ENCODE measurements around the gene ZCCHC7. TPM values are rescaled to one million over a fixed set of nuclear protein-coding genes. Genes with fewer than 3 reads are reported as not detected.

ZCCHC7 gene
- total and polyA plus RNA-seq, 2 experiments from 2014 or later = 29.8 to 38.8 TPM

- H3K9me2 ChIP-seq (ENCODE audit: insufficient read depth) = no peaks in the 10 kb centered on the region
- H3K36me3 Mint-ChIP-seq (ENCODE audit: low read depth) = no peaks in the 10 kb centered on the region
- 0 out of 2 replicates have a peak overlapping the region, but pooled peaks have one; percentile 3 for H3K27ac ChIP-seq (ENCODE audit: low read depth)
- peaks cover 2% of the 10 kb centered on the region for H3K27me3 Mint-ChIP-seq (ENCODE audit: insufficient read depth, low read depth, poor library complexity)
- H3F3A ChIP-seq (replicated peaks; ENCODE audit: low read depth) = no peaks in the 10 kb centered on the region
- no peak for TF ChIP-seq JUNB (IDR thresholded peaks at IDR 0.05; ENCODE audit: unreplicated experiment)
- TF ChIP-seq ETS1 (IDR thresholded peaks at IDR 0.05) = no peak
- TF ChIP-seq ZNF114 (CRISPR knock-in tag; IDR thresholded peaks at IDR 0.05) = no peak
- TF ChIP-seq EZH2 (IDR thresholded peaks at IDR 0.05; ENCODE audit: low read depth, unreplicated experiment) = no peak
- no peak for TF ChIP-seq NANOG (IDR thresholded peaks at IDR 0.05; ENCODE audit: borderline replicate concordance)
- TF ChIP-seq EZH2phosphoT487 (IDR thresholded peaks at IDR 0.05; ENCODE audit: unreplicated experiment) = no peak
- TF ChIP-seq, protein P1, sequence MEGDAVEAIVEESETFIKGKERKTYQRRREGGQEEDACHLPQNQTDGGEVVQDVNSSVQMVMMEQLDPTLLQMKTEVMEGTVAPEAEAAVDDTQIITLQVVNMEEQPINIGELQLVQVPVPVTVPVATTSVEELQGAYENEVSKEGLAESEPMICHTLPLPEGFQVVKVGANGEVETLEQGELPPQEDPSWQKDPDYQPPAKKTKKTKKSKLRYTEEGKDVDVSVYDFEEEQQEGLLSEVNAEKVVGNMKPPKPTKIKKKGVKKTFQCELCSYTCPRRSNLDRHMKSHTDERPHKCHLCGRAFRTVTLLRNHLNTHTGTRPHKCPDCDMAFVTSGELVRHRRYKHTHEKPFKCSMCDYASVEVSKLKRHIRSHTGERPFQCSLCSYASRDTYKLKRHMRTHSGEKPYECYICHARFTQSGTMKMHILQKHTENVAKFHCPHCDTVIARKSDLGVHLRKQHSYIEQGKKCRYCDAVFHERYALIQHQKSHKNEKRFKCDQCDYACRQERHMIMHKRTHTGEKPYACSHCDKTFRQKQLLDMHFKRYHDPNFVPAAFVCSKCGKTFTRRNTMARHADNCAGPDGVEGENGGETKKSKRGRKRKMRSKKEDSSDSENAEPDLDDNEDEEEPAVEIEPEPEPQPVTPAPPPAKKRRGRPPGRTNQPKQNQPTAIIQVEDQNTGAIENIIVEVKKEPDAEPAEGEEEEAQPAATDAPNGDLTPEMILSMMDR (conservative IDR thresholded peaks at IDR 0.05; ENCODE audit: low read depth in 2 of 2) = no peak
- TF ChIP-seq CREB1 (CRISPR knock-in tag; IDR thresholded peaks at IDR 0.05; ENCODE audit: low read depth) = no peak
- TF ChIP-seq, protein P2, sequence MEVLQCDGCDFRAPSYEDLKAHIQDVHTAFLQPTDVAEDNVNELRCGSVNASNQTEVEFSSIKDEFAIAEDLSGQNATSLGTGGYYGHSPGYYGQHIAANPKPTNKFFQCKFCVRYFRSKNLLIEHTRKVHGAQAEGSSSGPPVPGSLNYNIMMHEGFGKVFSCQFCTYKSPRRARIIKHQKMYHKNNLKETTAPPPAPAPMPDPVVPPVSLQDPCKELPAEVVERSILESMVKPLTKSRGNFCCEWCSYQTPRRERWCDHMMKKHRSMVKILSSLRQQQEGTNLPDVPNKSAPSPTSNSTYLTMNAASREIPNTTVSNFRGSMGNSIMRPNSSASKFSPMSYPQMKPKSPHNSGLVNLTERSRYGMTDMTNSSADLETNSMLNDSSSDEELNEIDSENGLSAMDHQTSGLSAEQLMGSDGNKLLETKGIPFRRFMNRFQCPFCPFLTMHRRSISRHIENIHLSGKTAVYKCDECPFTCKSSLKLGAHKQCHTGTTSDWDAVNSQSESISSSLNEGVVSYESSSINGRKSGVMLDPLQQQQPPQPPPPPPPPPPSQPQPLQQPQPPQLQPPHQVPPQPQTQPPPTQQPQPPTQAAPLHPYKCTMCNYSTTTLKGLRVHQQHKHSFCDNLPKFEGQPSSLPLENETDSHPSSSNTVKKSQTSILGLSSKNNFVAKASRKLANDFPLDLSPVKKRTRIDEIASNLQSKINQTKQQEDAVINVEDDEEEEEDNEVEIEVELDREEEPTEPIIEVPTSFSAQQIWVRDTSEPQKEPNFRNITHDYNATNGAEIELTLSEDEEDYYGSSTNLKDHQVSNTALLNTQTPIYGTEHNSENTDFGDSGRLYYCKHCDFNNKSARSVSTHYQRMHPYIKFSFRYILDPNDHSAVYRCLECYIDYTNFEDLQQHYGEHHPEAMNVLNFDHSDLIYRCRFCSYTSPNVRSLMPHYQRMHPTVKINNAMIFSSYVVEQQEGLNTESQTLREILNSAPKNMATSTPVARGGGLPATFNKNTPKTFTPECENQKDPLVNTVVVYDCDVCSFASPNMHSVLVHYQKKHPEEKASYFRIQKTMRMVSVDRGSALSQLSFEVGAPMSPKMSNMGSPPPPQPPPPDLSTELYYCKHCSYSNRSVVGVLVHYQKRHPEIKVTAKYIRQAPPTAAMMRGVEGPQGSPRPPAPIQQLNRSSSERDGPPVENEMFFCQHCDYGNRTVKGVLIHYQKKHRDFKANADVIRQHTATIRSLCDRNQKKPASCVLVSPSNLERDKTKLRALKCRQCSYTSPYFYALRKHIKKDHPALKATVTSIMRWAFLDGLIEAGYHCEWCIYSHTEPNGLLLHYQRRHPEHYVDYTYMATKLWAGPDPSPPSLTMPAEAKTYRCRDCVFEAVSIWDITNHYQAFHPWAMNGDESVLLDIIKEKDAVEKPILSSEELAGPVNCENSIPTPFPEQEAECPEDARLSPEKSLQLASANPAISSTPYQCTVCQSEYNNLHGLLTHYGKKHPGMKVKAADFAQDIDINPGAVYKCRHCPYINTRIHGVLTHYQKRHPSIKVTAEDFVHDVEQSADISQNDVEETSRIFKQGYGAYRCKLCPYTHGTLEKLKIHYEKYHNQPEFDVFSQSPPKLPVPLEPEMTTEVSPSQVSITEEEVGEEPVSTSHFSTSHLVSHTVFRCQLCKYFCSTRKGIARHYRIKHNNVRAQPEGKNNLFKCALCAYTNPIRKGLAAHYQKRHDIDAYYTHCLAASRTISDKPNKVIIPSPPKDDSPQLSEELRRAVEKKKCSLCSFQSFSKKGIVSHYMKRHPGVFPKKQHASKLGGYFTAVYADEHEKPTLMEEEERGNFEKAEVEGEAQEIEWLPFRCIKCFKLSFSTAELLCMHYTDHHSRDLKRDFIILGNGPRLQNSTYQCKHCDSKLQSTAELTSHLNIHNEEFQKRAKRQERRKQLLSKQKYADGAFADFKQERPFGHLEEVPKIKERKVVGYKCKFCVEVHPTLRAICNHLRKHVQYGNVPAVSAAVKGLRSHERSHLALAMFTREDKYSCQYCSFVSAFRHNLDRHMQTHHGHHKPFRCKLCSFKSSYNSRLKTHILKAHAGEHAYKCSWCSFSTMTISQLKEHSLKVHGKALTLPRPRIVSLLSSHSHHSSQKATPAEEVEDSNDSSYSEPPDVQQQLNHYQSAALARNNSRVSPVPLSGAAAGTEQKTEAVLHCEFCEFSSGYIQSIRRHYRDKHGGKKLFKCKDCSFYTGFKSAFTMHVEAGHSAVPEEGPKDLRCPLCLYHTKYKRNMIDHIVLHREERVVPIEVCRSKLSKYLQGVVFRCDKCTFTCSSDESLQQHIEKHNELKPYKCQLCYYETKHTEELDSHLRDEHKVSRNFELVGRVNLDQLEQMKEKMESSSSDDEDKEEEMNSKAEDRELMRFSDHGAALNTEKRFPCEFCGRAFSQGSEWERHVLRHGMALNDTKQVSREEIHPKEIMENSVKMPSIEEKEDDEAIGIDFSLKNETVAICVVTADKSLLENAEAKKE (CRISPR knock-in tag; IDR thresholded peaks at IDR 0.05) = no peak
- no peak for TF ChIP-seq POLR2AphosphoS5 (IDR thresholded peaks at IDR 0.05; ENCODE audit: low read depth)
- no peak for TF ChIP-seq ZNF331 (CRISPR knock-in tag; IDR thresholded peaks at IDR 0.05; ENCODE audit: low read depth)
- TF ChIP-seq, protein P3, sequence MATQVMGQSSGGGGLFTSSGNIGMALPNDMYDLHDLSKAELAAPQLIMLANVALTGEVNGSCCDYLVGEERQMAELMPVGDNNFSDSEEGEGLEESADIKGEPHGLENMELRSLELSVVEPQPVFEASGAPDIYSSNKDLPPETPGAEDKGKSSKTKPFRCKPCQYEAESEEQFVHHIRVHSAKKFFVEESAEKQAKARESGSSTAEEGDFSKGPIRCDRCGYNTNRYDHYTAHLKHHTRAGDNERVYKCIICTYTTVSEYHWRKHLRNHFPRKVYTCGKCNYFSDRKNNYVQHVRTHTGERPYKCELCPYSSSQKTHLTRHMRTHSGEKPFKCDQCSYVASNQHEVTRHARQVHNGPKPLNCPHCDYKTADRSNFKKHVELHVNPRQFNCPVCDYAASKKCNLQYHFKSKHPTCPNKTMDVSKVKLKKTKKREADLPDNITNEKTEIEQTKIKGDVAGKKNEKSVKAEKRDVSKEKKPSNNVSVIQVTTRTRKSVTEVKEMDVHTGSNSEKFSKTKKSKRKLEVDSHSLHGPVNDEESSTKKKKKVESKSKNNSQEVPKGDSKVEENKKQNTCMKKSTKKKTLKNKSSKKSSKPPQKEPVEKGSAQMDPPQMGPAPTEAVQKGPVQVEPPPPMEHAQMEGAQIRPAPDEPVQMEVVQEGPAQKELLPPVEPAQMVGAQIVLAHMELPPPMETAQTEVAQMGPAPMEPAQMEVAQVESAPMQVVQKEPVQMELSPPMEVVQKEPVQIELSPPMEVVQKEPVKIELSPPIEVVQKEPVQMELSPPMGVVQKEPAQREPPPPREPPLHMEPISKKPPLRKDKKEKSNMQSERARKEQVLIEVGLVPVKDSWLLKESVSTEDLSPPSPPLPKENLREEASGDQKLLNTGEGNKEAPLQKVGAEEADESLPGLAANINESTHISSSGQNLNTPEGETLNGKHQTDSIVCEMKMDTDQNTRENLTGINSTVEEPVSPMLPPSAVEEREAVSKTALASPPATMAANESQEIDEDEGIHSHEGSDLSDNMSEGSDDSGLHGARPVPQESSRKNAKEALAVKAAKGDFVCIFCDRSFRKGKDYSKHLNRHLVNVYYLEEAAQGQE (IDR thresholded peaks at IDR 0.05; ENCODE audit: unreplicated experiment) = no peak
- no peak for TF ChIP-seq STAT1 (IDR thresholded peaks at IDR 0.05; ENCODE audit: unreplicated experiment)
- no peak overlapping the region for H3K4me3 ChIP-seq
- H4K20me1 ChIP-seq (replicated peaks; ENCODE audit: insufficient read depth) = 0 out of 2 replicates have a peak, but pooled peaks cover 3% of the 10 kb centered on the region
- no peak overlapping the region for H2AFZ ChIP-seq
- DNase-seq (ENCODE audit: low spot score) = no peak
- H3K4me2 ChIP-seq = no peak overlapping the region
- H3K9me3 Mint-ChIP-seq = no peaks in the 10 kb centered on the region
- peaks cover 6% of the 10 kb centered on the region; the same call in 2 of the 3 replicates for H3K4me1 Mint-ChIP-seq
- no peaks in the 10 kb centered on the region for H3K27me3 ChIP-seq (ENCODE audit: insufficient read depth)
- no peak overlapping the region for H3K4me3 Mint-ChIP-seq
- no peaks in the 10 kb centered on the region for H3K36me3 ChIP-seq (ENCODE audit: insufficient read depth)
- 0 out of 2 replicates have a peak overlapping the region, but pooled peaks have one; percentile 34 for H3K27ac Mint-ChIP-seq
- ATAC-seq = no peak
- no peaks in the 10 kb centered on the region for H3K4me1 ChIP-seq (ENCODE audit: insufficient read depth)
- peaks cover 26% of the 10 kb centered on the region for H3K79me2 ChIP-seq (replicated peaks; ENCODE audit: insufficient read depth)
These were observed 47.2 kb downstream of the ZCCHC7 start for GRCh38 chr9:37167456-37168047.
